ENCODE measurements around the gene COL15A1.

- TF ChIP-seq CTCF (IDR thresholded peaks at IDR 0.05; ENCODE audit: low read depth, low read length) (no peak), EZH2phosphoT487 (IDR thresholded peaks at IDR 0.05; ENCODE audit: low read depth) (no peak)
Measured at GRCh38 chr9:98907055-98907454, 36.7 kb upstream of the COL15A1 start.
